HCT116 (cell line): Measurements from ENCODE around the gene CEBPB. TPM values are rescaled to one million over a fixed set of nuclear protein-coding genes. Genes with fewer than 3 reads are reported as not detected.

ENCODE experiments used
- ATAC-seq: fragments of 200-7000 bp; cut with Tn5 transposase; 2 replicates; pipeline ENCODE4 v1.9.1; 2020; ENCODE audit warnings: mild to moderate bottlenecking, moderate library complexity
- BruUV-seq: library from RNA; stranded (reverse); fragments of 400-500 nt; replicated peaks from 2 replicates; lab custom pipeline; 2021; lab: Mats Ljungman, UMichigan
- CTCF ChIA-PET: fragments of 300-600 bp; sonication (Branson Sonifier 250); formaldehyde crosslinking; loops from one replicate; lab custom pipeline; 2021; ENCODE audit warnings: antibody characterized with exemption; lab: Charles Lee
- POLR2A ChIA-PET: fragments of 300-600, 350-600 bp; sonication (Branson Sonifier 250); formaldehyde crosslinking; loops from one replicate; lab custom pipeline; 2021; ENCODE audit warnings: antibody characterized with exemption; lab: Charles Lee
- RAD21 ChIA-PET, 2 experiments: fragments of 300-600 bp; sonication (Branson Sonifier 250); formaldehyde crosslinking; loops; one replicate each; lab custom pipeline; 2023; ENCODE audit warnings: low total read pairs in 2 of 2; ENCODE audit not compliant: uncharacterized antibody in 2 of 2, unreplicated experiment in 2 of 2, low non-redundant PET in 1 of 2; lab: Charles Lee
- DNase-seq: peaks from one replicate; pipeline ENCODE4 v3.0.0-alpha.2; 2010; ENCODE audit warnings: low read depth, low spot score
- H2AFZ ChIP-seq: fragments of 200-600 bp; shearing (Covaris generic), sonication (generic); 2 replicates; pipeline ENCODE4 v1.6.1; 2017; ENCODE audit warnings: low read depth, mixed run types, mixed read lengths, antibody characterized with exemption, low read length; ENCODE audit not compliant: poor library complexity, severe bottlenecking
- H3K27ac ChIP-seq: 2 replicates; pipeline ENCODE4 v1.5.1; 2012; ENCODE audit warnings: low read depth, low read length
- H3K27me3 ChIP-seq: fragments of 200-600 bp; sonication (generic); 2 replicates; pipeline ENCODE4 v1.6.1; 2016; ENCODE audit warnings: mixed run types, low read length, mixed read lengths; ENCODE audit not compliant: insufficient read depth
- H3K36me3 ChIP-seq, 2 experiments: fragments of 200-500 bp in 1 of 2; fragments of 200-600 bp in 1 of 2; sonication (Bioruptor generic) in 1 of 2; sonication (generic) in 1 of 2; 2 replicates each; pipeline versions ENCODE4 v1.5.1 to v1.6.1; 2014 to 2016; ENCODE audit warnings: low read length in 2 of 2, inconsistent platforms in 1 of 2, mixed read lengths in 1 of 2, mixed run types in 1 of 2; ENCODE audit not compliant: insufficient read depth in 2 of 2, control insufficient read depth in 1 of 2
- H3K4me1 ChIP-seq, 2 experiments: fragments of 200-600 bp in 1 of 2; sonication (generic) in 1 of 2; 2 replicates each; pipeline versions ENCODE4 v1.5.1 to v1.6.1; 2012 to 2017; ENCODE audit warnings: low read length in 2 of 2, inconsistent platforms in 1 of 2, mild to moderate bottlenecking in 1 of 2, mixed read lengths in 1 of 2, mixed run types in 1 of 2, moderate library complexity in 1 of 2; ENCODE audit not compliant: insufficient read depth in 2 of 2, control insufficient read depth in 1 of 2
- H3K4me2 ChIP-seq: fragments of 200-600 bp; sonication (generic); 2 replicates; pipeline ENCODE4 v1.6.1; 2017; ENCODE audit warnings: mixed run types, low read length, mixed read lengths
- H3K4me3 ChIP-seq, 2 experiments: fragments of 200-600 bp in 1 of 2; sonication (generic) in 1 of 2; replicated peaks in 1 of 2; 2 replicates each; pipeline ENCODE4 v1.5.1; 2011 to 2016; ENCODE audit warnings: low read length in 2 of 2, control low read depth in 1 of 2, low read depth in 1 of 2, mild to moderate bottlenecking in 1 of 2, mixed read lengths in 1 of 2, mixed run types in 1 of 2
- H3K79me2 ChIP-seq: fragments of 200-600 bp; sonication (generic); 2 replicates; pipeline ENCODE4 v1.6.1; 2017; ENCODE audit warnings: mild to moderate bottlenecking, mixed run types, low read length, moderate library complexity, mixed read lengths; ENCODE audit not compliant: insufficient read depth
- H3K9ac ChIP-seq: fragments of 200-600 bp; sonication (generic); 2 replicates; pipeline ENCODE4 v1.6.1; 2016; ENCODE audit warnings: low read length, mixed read lengths
- H3K9me2 ChIP-seq: fragments of 200-600 bp; sonication (generic), shearing (Covaris generic); 2 replicates; pipeline ENCODE4 v1.6.1; 2017; ENCODE audit warnings: mixed run types, mild to moderate bottlenecking, moderate library complexity; ENCODE audit not compliant: insufficient read depth
- H3K9me3 ChIP-seq, 2 experiments: fragments of 200-500 bp in 1 of 2; fragments of 200-600 bp in 1 of 2; sonication (Bioruptor generic) in 1 of 2; sonication (generic) in 1 of 2; 2 replicates each; pipeline ENCODE4 v1.6.1; 2014 to 2017; ENCODE audit warnings: low read length in 2 of 2, mixed read lengths in 2 of 2, inconsistent platforms in 1 of 2, low read depth in 1 of 2, mild to moderate bottlenecking in 1 of 2, mixed run types in 1 of 2, moderate library complexity in 1 of 2; ENCODE audit not compliant: control insufficient read depth in 1 of 2, insufficient read depth in 1 of 2
- H4K20me1 ChIP-seq: fragments of 200-600 bp; sonication (generic), shearing (Covaris generic); 2 replicates; pipeline ENCODE4 v1.6.1; 2017; ENCODE audit warnings: mixed run types, mild to moderate bottlenecking, moderate library complexity; ENCODE audit not compliant: insufficient read depth
- CBX3 ChIP-seq: IDR thresholded peaks from 2 replicates; pipeline ENCODE4 v1.6.1; 2012; ENCODE audit warnings: low read depth
- CEBPB ChIP-seq: IDR thresholded peaks from 2 replicates; pipeline ENCODE4 v1.6.1; 2012; ENCODE audit warnings: low read depth
- ELF1 ChIP-seq: IDR thresholded peaks from 2 replicates; pipeline ENCODE4 v1.6.1; 2012; ENCODE audit warnings: low read depth, borderline replicate concordance
- EZH2phosphoT487 ChIP-seq: fragments of 200-600 bp; IDR thresholded peaks from 2 replicates; pipeline ENCODE4 v1.6.1; 2018; ENCODE audit warnings: antibody characterized with exemption, borderline replicate concordance
- JUND ChIP-seq: IDR thresholded peaks from 2 replicates; pipeline ENCODE4 v1.6.1; 2012
- POLR2A ChIP-seq: IDR thresholded peaks from 2 replicates; pipeline ENCODE4 v1.7.0; 2011; ENCODE audit warnings: borderline replicate concordance; ENCODE audit not compliant: insufficient read depth, insufficient read length; ENCODE audit errors: extremely low read depth
- ZFX ChIP-seq: fragments of 450-650 bp; IDR thresholded peaks from 2 replicates; pipeline ENCODE4 v1.6.1; 2017
- ZNF274 ChIP-seq: fragments of 200-500 bp; sonication (Bioruptor generic); IDR thresholded peaks from 2 replicates; pipeline ENCODE4 v1.6.1; 2014; ENCODE audit warnings: mild to moderate bottlenecking, low read depth, low read length, inconsistent platforms
- intact Hi-C: fragments of 100-400 bp; cut with micrococcal nuclease; formaldehyde crosslinking; loops from 2 replicates; pipeline ENCODE4 v1.10.0; 2022
- total RNA-seq: library from RNA; stranded (reverse); gene quantifications from one replicate; pipeline ENCODE4 v1.2.1, GENCODE V29; 2021; ENCODE audit not compliant: unreplicated experiment

The CEBPB gene
- total RNA-seq, 1 experiment from 2014 or later: 113 TPM

DNA sequence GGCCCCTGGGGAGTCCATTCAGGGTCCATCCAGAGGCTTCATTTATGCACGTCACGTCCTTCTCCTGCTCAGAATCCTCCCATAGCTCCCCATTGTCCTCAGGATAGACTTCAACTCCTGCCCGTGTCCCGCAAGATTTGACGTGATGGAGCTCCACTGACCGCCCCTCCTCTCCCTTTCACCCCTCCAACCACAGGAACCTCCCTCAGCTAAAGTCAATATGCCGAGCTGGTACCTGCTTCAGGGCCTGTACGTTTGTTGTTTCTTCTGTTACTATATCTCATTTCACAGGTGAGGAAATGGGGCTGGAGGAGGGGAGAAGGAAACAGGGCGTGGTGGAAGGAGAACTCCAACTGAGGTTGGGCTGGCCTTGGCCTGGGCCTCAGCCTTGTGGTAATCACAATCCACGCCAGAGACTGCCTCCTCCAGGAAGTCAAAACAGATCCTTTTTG, 38.6 kb downstream of the CEBPB start:
- Histone ChIP-seq H3K27ac (no peak overlapping the region), H3K4me3 (no peak overlapping the region), H3K9me3 (no peaks in the 10 kb centered on the region; a peak in 1 of 4 replicates), H3K36me3 (no peaks in the 10 kb centered on the region)
- TF ChIP-seq EZH2phosphoT487: no peak
- no peak for TF ChIP-seq ZNF274
- TF ChIP-seq, all 23 proteins: peak for 0
- CTCF ChIA-PET: no interaction called here
- ATAC-seq (no peak), DNase-seq (no peak)
- intact Hi-C loops: no loop called here
- RAD21 ChIA-PET: no interaction called here
- peaks cover 12 to 26% of the 10 kb centered on the region in 2 experiments; a peak in 3 of 4 replicates for H3K4me1 ChIP-seq
- no peaks in the 10 kb centered on the region for H3K79me2 ChIP-seq
- H3K9ac ChIP-seq: no peak overlapping the region
- no peak overlapping the region for H2AFZ ChIP-seq
- H3K4me2 ChIP-seq: no peak overlapping the region
- no peaks in the 10 kb centered on the region for H3K9me2 ChIP-seq
- no TSS peak for BruUV-seq
- no peaks in the 10 kb centered on the region for H3K27me3 ChIP-seq
- H4K20me1 ChIP-seq: no peaks in the 10 kb centered on the region
- POLR2A ChIA-PET: interaction anchor here (1.2 kb wide), 1 partner anchor 38 kb away, joined by 4 read pairs; the partner anchor contains the start of gene CEBPB

DNA sequence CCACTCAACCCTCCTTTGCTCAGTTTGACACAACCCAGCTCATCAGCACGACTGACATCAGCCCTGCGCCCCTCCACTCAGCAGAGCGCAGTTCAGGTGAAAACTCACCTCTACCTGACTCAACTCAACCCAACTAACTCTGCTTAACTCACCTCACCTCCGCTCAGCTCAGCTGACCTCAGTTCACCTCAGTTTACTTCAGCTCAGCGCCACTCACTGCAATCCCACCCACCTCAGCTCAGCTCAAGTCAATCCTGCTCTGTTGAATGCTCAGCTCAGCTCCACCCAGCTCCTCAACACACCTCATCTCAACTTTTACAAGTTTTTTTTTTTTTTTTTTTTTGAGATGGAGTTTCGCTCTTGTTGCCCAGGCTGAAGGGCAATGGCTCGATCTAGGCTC, 39.6 kb downstream of the CEBPB start:
- intact Hi-C loops: no loop called here
- ATAC-seq: no peak
- Histone ChIP-seq H3K36me3 (no peaks in the 10 kb centered on the region), H3K27ac (no peak overlapping the region), H3K4me1 (peaks cover 9 to 21% of the 10 kb centered on the region in 2 experiments; a peak in 3 of 4 replicates), H4K20me1 (no peaks in the 10 kb centered on the region), H2AFZ (no peak overlapping the region), H3K4me3 (no peak overlapping the region), H3K4me2 (no peak overlapping the region), H3K9me3 (no peaks in the 10 kb centered on the region), H3K9me2 (no peaks in the 10 kb centered on the region), H3K79me2 (no peaks in the 10 kb centered on the region), H3K9ac (no peak overlapping the region), H3K27me3 (no peaks in the 10 kb centered on the region)
- ChIA-PET POLR2A (no interaction called here), RAD21 (no interaction called here), CTCF (no interaction called here)
- DNase-seq: no peak
- BruUV-seq: no TSS peak
- TF ChIP-seq ELF1 (no peak), JUND (no peak), CBX3 (no peak), CEBPB (no peak), ZFX (no peak), POLR2A (no peak)
